NCI-H1417 treated with DMSO at 0.1 percent for 48 hours (cell line): Measurements from ENCODE around the gene NHLRC4.
"Not testable (repeated sequence)": the region's sequence is repeated elsewhere in the genome, so short reads cannot be mapped to it uniquely, and the experiment has no call there.

Experiments
- DNase-seq: peaks from one replicate; lab custom pipeline; 2025; lab: John Stamatoyannopoulos, UW

Gene NHLRC4

DNA sequence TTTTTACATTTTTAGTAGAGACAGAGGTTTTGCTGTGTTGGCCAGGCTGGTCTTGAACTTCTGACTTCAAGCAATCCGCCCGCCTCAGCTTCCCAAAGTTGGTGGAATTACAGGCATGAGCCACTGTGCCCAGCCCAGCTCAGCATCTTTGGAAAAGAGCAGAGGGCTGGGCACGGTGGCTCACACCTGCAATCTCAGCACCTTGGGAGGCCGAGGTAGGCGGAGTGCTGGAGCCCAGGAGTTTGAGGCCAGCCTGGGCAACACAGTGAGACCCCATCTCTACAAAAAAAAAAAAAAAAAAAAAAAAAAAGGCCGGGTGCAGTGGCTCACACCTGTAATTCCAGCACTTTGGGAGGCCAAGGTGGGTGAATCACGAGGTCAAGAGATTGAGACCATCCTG is 30.9 kb downstream of the NHLRC4 start:
- DNase-seq, result not testable (repeated sequence)

DNA sequence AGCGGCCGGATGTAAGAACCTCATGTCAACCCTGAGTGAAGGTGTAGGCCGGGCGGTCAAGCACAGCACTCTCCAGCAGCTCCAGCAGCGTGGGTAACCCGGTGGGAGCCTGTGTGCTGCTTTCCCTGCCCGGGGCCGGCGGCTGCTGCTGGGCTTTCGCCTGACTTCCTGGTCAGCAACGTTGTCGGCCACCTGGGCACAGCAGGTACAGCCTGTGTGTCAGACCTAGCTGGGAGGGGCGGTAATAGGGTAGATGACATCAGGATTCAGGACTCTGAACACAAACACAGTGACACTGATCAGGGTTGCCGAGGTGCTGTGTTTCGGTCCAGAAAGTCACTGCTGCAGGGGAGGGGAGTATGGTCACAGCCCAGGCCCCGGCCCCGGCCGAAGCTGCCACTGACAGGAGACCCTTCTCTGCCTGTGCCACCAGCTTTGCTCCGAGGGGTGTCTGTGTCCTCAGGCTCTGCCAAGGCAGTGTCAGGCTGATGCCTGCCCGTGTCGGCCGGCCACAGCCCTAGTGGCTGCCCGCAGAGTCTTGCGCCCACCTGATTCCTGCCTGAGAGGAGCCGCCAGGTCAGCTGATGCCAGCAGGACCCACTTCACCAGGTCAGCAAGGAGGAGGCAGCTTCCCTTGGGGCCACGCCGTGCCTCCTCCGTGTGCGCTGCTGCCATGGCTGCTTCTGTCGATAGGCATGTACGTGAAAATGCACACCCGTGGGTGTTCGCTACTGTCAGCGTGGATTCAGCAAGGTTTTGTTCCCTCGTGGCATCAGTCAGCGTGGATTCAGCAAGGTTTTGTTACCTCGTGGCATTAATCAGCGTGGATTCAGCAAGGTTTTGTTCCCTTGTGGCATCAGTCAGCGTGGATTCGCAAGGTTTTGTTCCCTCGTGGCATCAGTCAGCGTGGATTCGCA is 32.3 kb downstream of the NHLRC4 start:
- no peak for DNase-seq

DNA sequence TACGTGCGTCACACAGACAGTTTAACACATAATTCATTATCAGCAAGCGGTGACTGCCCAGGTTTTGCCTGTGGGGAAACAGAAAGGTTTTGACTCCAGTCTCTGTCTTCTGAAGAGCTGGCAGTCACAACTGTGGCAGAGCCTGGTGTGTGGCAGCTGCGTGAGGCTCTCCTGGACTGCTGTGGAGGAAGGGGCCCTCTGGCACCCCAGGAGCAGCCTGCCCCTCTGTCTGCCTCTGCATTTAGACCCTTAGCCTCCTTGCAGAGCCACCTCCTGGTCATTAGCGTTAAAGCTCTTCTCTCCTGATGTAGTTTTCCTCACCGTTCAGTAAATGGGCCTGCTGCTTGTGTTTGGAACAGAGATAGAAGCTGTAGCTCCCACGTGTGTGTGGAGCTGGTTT is 34.0 kb downstream of the NHLRC4 start:
- DNase-seq, result no peak

DNA sequence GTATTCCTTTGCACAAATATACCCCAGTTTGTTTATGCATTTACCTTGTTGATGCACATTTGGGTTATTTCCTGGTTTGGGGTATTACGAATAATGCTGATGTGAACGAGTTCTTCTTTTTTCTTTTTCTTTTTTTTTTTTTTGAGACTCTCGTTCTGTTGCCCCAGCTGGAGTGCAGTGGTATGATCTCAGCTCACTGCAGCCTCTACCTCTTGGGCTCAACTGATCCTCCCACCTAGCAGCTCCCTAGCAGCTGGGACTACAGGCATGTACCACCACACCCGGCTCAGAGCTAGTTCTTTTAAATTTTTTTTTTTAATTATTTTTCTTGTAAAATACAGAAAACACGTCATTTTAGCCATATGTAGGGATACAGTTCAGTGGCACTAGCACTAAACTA is 37.1 kb downstream of the NHLRC4 start:
- no peak for DNase-seq

DNA sequence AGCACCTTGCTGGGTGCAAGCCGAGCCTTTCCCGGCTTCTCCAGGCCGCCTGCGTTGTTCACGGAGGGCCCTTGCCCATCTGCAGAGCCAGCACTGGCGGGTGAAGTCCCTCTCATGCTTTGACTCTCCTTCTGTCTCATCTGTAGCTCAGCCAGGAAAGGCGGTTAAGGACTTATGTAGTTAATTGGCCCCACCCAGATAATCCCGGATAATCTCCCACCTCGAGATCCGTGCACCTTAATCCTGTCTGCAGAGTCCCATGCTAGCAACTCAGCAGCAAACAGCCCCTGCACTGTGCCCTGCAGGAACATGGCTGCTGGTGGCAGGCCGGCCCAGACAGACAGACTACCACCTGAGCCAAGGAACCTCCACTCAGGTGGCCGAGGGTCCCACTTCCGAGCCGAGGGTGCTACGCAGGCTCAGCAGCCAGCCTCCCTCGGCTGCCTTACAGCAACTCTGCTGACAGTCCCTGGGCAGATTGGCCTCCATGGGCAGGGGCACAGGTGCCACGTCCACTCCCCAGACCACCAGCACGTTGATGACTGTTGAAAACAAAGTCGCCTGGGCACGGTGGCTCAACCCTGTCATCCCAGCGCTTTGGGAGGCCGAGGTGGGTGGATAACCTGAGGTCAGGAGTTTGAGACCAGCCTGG is 40.0 kb downstream of the NHLRC4 start:
- no peak for DNase-seq

DNA sequence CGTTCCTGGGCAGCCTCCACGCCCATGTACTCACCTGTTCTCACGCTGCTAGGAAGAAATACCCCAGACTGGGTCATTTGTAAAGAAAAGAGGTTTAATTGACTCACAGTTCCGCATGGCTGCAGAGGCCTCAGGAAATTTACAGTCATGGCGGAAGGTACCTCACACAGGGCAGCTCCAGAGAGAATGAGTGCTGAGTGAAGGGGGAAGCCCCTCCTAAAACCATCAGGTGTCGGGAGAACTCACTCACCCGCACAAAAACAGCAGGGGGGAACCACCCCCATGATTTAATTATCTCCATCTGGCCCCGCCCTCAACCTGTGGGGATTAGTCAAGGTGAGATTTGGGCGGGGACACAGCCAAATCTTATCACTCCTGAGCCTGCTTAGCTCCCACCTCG is 41.2 kb downstream of the NHLRC4 start:
- DNase-seq, result no peak

DNA sequence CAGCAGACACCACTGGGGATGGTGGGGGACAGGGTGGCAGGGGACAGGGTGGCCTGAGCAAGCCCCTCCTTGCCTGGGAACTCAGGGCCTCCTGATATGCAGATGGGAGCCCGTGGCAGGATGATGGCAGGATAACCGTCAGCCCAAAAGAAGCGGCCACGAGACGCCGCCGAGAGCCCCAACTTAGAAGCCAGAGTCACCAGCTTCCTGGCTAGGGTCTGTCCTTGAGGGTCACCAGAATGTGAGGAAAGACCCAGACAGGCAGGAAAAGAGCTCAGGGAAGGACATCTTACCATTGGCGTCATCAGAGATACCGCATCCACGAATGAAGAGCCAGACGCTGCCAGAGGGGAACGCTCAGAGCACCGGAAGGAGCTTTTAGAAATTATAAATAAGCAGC is 42.5 kb downstream of the NHLRC4 start:
- DNase-seq, result no peak

DNA sequence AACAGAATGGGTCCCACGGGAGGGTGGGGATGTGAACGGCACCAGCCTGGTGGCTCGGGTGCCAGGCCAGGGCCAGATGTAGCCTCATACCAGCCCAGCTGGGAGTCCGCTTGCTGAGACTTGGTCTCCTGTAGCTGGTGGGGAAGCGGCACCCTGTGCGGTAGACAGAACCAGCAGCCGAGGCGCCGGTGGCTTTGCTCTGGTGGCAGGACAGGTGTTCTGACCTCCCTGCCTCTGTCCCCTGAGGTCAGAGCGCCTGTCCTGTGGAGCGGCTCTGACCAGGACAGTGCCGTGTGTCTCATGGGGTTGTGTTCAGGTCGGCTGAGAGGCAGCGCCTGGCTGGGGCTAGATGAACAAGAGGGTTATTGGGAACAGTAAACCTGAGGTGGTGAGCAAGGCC is 43.2 kb downstream of the NHLRC4 start:
- no peak for DNase-seq

DNA sequence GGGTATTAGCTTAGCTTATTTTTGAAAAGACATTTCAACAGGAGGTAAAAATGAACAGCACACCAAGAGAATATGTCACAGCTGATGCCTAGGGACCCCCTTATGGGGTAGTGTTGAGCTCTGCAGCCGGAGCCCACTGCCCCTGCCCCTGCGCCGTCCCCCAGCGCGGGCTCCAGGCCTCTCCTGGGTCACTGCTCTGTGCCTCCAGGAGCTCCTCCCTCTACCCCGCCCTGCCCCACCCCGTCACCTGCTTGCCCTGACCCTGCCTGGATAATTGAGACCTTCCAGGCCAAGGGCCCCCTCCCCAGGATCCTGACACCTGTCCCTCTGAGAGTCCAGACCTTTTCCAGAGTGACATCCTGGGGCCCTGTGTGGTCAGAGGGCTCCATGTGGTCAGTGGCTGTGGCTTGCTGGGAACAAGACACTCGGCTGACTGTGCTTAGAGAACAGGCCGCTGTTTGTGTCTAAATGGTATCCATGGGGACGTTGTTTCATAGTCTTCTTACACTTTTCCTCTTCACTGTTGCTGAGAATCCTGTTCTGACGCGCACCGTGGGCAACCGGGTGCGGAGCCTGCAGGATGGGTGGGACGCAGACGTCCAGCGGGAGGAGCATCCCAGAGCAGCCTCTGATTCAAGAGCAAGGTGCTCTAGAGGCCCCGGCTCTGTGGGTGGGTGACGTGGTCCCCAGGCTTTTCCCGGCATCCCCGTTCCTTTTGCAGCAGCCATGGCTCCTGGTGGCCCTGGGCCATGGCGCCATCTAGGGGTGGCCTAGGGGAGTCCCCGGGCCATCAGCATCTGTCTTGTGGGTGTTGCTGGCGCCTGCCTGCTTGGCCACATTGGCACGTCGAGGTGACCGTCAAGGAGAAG is 43.9 kb downstream of the NHLRC4 start:
- no peak for DNase-seq

DNA sequence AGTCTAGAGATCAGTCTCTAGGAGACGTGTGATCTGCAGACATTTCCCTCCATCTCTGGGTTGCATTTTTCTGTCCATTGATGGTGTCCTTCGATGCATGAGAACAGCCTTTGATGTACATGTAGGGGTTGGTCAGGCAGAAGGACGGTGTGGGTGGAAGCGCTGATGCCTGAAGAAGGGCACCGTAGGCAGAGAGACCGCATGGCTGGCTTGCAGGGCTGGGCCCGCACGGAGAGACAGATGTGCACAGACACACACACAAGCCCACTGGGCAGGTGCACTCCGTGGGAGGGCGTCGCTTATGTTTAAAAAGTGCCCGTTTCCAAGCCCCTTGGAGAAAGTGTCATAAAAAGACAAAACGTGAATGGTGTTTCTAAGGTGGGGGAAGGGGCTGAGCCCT is 48.3 kb downstream of the NHLRC4 start:
- DNase-seq, result no peak

DNA sequence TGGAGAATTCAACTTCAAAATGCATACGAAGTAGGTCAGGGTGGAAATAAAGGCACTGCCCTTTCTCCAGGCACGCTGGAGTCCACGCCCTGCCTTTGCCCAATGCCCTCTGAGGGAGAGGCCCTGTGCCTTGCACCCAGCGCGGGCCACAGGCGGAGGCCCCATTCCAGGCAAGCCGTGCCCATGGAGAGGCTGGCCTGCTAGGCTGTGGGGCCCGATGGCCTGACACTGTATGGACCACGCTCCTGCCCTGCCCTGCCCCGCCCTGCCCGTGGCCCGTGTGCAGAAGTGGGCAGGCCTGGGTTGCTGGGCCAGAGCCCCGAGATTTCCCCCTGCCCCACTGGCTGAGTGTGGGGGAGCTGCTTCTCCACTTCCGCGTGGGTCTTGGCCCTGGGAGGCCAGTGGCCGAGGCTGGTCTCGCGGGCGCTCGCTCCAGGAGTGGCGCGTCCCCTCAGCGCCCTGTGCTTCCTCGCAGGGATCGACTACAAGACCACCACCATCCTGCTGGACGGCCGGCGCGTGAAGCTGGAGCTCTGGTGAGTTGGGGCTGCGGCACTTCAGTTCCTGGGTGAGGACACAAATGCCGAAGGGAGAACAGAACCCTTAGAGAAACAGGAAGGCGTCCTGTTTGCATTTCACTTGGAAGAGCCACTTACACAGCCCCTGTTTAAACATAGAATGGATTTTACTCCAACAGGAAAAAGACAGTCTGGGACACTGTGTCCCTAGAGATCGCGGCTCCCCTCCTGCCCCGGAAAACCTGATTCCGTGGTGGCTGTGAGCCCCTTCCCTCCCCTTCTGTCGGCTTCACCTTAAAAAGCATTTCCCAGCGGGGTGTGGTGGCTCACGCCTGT is 50.2 kb downstream of the NHLRC4 start:
- no peak for DNase-seq

DNA sequence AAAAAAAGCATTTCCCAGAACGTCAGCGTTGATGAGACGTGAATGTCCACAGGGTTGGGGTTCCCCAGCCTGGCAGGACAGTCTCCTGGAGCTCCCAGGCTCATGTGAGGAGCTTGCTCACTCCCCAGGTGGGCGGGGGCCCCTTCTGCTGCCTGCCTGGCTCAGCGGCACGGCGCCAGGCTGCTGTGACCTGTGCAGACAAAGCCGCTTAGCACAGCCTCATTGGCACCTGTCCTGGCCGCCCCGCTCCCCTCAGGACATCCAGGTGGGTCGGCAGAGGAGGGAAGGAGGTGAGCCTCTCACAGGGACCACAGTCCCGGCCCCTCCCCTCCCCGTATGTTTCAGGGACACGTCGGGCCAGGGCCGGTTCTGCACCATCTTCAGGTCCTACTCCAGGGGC is 51.0 kb downstream of the NHLRC4 start:
- no peak for DNase-seq
